HUES64 (cell line): ENCODE measurements around the gene HMG20B.

Experiments used
- H3K27ac ChIP-seq: 2 replicates; pipeline ENCODE4 v1.7.0; 2013; ENCODE audit warnings: low read depth, low read length, inconsistent platforms
- H3K27me3 ChIP-seq: 2 replicates; pipeline ENCODE4 v1.6.1; 2013; ENCODE audit warnings: mild to moderate bottlenecking, low read length; ENCODE audit not compliant: insufficient read depth
- H3K36me3 ChIP-seq: 2 replicates; pipeline ENCODE4 v1.6.1; 2013; ENCODE audit warnings: mild to moderate bottlenecking, low read length; ENCODE audit not compliant: insufficient read depth
- H3K4me1 ChIP-seq: 2 replicates; pipeline ENCODE4 v1.6.1; 2013; ENCODE audit warnings: mild to moderate bottlenecking, low read length, moderate library complexity; ENCODE audit not compliant: insufficient read depth
- H3K4me3 ChIP-seq: 2 replicates; pipeline ENCODE4 v1.5.1; 2013; ENCODE audit warnings: mild to moderate bottlenecking, low read length, moderate library complexity
- H3K9ac ChIP-seq: 2 replicates; pipeline ENCODE4 v1.6.1; 2013; ENCODE audit warnings: mild to moderate bottlenecking, low read depth, low read length
- H3K9me3 ChIP-seq: 2 replicates; pipeline ENCODE4 v1.6.1; 2013; ENCODE audit warnings: low read depth, low read length; ENCODE audit not compliant: insufficient read depth
- WGBS: fragments of 150-250, 120-280 bp; methylation state at CpG from one replicate; pipeline ENCODE4 v1.1.7; 2013; ENCODE audit warnings: missing lambda C conversion rate; 5-methylcytosine and 5-hydroxymethylcytosine counted together

The HMG20B gene

GRCh38 chr19:3604987-3605343 is 32.2 kb downstream of the HMG20B start:
- Histone ChIP-seq H3K9ac (no peak overlapping the region), H3K27ac (no peak overlapping the region), H3K4me3 (no peak overlapping the region), H3K9me3 (no peaks in the 10 kb centered on the region), H3K36me3 (no peaks in the 10 kb centered on the region), H3K27me3 (peaks cover 12% of the 10 kb centered on the region), H3K4me1 (peaks cover 8% of the 10 kb centered on the region; the same call in 1 of the 2 replicates)
- 87% methylated on average over 11 of the region's 11 CpGs for WGBS

GRCh38 chr19:3605361-3605760 is 32.6 kb downstream of the HMG20B start:
- no peak overlapping the region for H3K4me3 ChIP-seq
- no peak overlapping the region for H3K9ac ChIP-seq
- H3K27ac ChIP-seq: no peak overlapping the region
- peaks cover 8% of the 10 kb centered on the region; the same call in 1 of the 2 replicates for H3K4me1 ChIP-seq
- peaks cover 12% of the 10 kb centered on the region for H3K27me3 ChIP-seq
- no peaks in the 10 kb centered on the region for H3K9me3 ChIP-seq
- WGBS: 87% methylated on average over 3 of the region's 3 CpGs
- H3K36me3 ChIP-seq: 0 out of 2 replicates have a peak, but pooled peaks cover 1% of the 10 kb centered on the region

GRCh38 chr19:3605770-3606169 is 33.0 kb downstream of the HMG20B start:
- WGBS: 80% methylated on average over 5 of the region's 5 CpGs
- no peaks in the 10 kb centered on the region for H3K9me3 ChIP-seq
- H3K27me3 ChIP-seq: peaks cover 12% of the 10 kb centered on the region
- H3K4me3 ChIP-seq: peak overlapping the region; percentile 53; the same call in 1 of the 2 replicates
- H3K4me1 ChIP-seq: peaks cover 8% of the 10 kb centered on the region; the same call in 1 of the 2 replicates
- 0 out of 2 replicates have a peak, but pooled peaks cover 5% of the 10 kb centered on the region for H3K36me3 ChIP-seq
- no peak overlapping the region for H3K9ac ChIP-seq
- no peak overlapping the region for H3K27ac ChIP-seq

- WGBS: 16% methylated on average over 35 of the region's 35 CpGs
- H3K27ac ChIP-seq: no peak overlapping the region
- peaks cover 7% of the 10 kb centered on the region; the same call in 1 of the 2 replicates for H3K36me3 ChIP-seq
- H3K27me3 ChIP-seq: peaks cover 12% of the 10 kb centered on the region
- no peak overlapping the region for H3K9ac ChIP-seq
- peak overlapping the region; percentile 53 for H3K4me3 ChIP-seq
- peaks cover 8% of the 10 kb centered on the region; the same call in 1 of the 2 replicates for H3K4me1 ChIP-seq
- H3K9me3 ChIP-seq: no peaks in the 10 kb centered on the region
Observed at GRCh38 chr19:3606174-3606689, 33.5 kb downstream of the HMG20B start.

- WGBS: 2% methylated on average over 46 of the region's 46 CpGs
- H3K36me3 ChIP-seq: peaks cover 13% of the 10 kb centered on the region
- H3K9ac ChIP-seq: peak within 1 kb of the TSS; percentile 8; the same call in 1 of the 2 replicates
- H3K4me1 ChIP-seq: peaks cover 8% of the 10 kb centered on the region; the same call in 1 of the 2 replicates
- H3K27ac ChIP-seq: no peak within 1 kb of the TSS
- H3K27me3 ChIP-seq: peaks cover 12% of the 10 kb centered on the region
- H3K9me3 ChIP-seq: no peaks in the 10 kb centered on the region
- peak within 1 kb of the TSS; percentile 53 for H3K4me3 ChIP-seq
Observed at GRCh38 chr19:3606690-3607289, 34.0 kb downstream of the HMG20B start, which contains the start of gene TBXA2R. Gene TBXA2R, minus strand, starts transcription at chr19:3606875. Its CDS starts 6,241 bp downstream, at chr19:3600634.

GRCh38 chr19:3607303-3608078 is 34.7 kb downstream of the HMG20B start:
- peaks cover 8% of the 10 kb centered on the region; the same call in 1 of the 2 replicates for H3K4me1 ChIP-seq
- H3K36me3 ChIP-seq: peaks cover 20% of the 10 kb centered on the region
- H3K27me3 ChIP-seq: peaks cover 12% of the 10 kb centered on the region
- WGBS: 8% methylated on average over 22 of the region's 22 CpGs
- no peak overlapping the region for H3K27ac ChIP-seq
- no peak overlapping the region for H3K9ac ChIP-seq
- peak overlapping the region; percentile 53 for H3K4me3 ChIP-seq
- H3K9me3 ChIP-seq: no peaks in the 10 kb centered on the region

- Histone ChIP-seq H3K9me3 (no peaks in the 10 kb centered on the region), H3K27ac (no peak overlapping the region), H3K36me3 (peaks cover 22% of the 10 kb centered on the region), H3K4me3 (peak overlapping the region; percentile 53; the same call in 1 of the 2 replicates), H3K9ac (no peak overlapping the region), H3K4me1 (peaks cover 8% of the 10 kb centered on the region; the same call in 1 of the 2 replicates), H3K27me3 (peaks cover 12% of the 10 kb centered on the region)
- 78% methylated on average over 3 of the region's 3 CpGs for WGBS
Observed at GRCh38 chr19:3608079-3608641, 35.4 kb downstream of the HMG20B start.

- H3K36me3 ChIP-seq: peaks cover 22% of the 10 kb centered on the region
- no peaks in the 10 kb centered on the region for H3K9me3 ChIP-seq
- 89% methylated on average over 21 of the region's 21 CpGs for WGBS
- H3K27ac ChIP-seq: no peak overlapping the region
- H3K27me3 ChIP-seq: peaks cover 12% of the 10 kb centered on the region
- H3K4me3 ChIP-seq: no peak overlapping the region
- no peak overlapping the region for H3K9ac ChIP-seq
- peaks cover 8% of the 10 kb centered on the region; the same call in 1 of the 2 replicates for H3K4me1 ChIP-seq
Observed at GRCh38 chr19:3608750-3609322, 36.1 kb downstream of the HMG20B start.

GRCh38 chr19:3609779-3610719 is 37.3 kb downstream of the HMG20B start:
- no peaks in the 10 kb centered on the region for H3K9me3 ChIP-seq
- H3K9ac ChIP-seq: no peak overlapping the region
- peaks cover 22% of the 10 kb centered on the region for H3K36me3 ChIP-seq
- H3K27ac ChIP-seq: no peak overlapping the region
- 92% methylated on average over 24 of the region's 24 CpGs for WGBS
- peaks cover 12% of the 10 kb centered on the region for H3K27me3 ChIP-seq
- H3K4me3 ChIP-seq: no peak overlapping the region
- peaks cover 8% of the 10 kb centered on the region; the same call in 1 of the 2 replicates for H3K4me1 ChIP-seq
